Measurements from ENCODE around the gene CACNA1C. TPM values are rescaled to one million over a fixed set of nuclear protein-coding genes. Genes with fewer than 3 reads are reported as not detected.

Gene CACNA1C
- total and polyA plus RNA-seq, 10 of the 15 experiments (the other 5 are each of a cell fraction or from before 2014, with no cell fraction given) = under 0.01 to 0.15 (median 0.09) TPM; not detected in 5

GRCh38 chr12:2288875-2289274, 236.1 kb downstream of the CACNA1C start:
- no TSS peak for BruUV-seq (replicated peaks)
- no peaks in the 10 kb centered on the region for H4K20me1 ChIP-seq (ENCODE audit: control insufficient read depth, insufficient read depth)
- no peak for TF ChIP-seq E2F4 (IDR thresholded peaks at IDR 0.05; ENCODE audit: low read depth, low read length)
- H2AFZ ChIP-seq (ENCODE audit: control insufficient read depth, low read depth, low read length) = no peak overlapping the region
- ChIA-PET SMC1A (ENCODE audit: uncharacterized antibody, unreplicated experiment) (interaction anchor here (0.7 to 2.0 kb wide), 3 partner anchors 8 to 295 kb away, joined by 3 to 6 read pairs (median 3); no protein-coding TSS in a partner anchor), RAD21 (ENCODE audit: unreplicated experiment) (no interaction called here), POLR2A (no interaction called here), CTCF (interaction anchor here (1.1 to 2.1 kb wide), 5 partner anchors 46 to 253 kb away, joined by 3 to 14 read pairs (median 3); no protein-coding TSS in a partner anchor)
- H3K4me2 ChIP-seq (ENCODE audit: control insufficient read depth, insufficient read depth) = no peak overlapping the region
- in situ Hi-C loops (cut with MboI) (no loop called here), intact Hi-C loops (cut with micrococcal nuclease; ENCODE audit: unreplicated experiment) (loop anchor here (10.0 kb wide), 1 partner anchor 494 kb away; no protein-coding TSS in a partner anchor)
- FAIRE-seq (no peak), DNase-seq (ENCODE audit: low read depth, low spot score) (no peak), ATAC-seq (no peak)
- no peaks in the 10 kb centered on the region for H3K79me2 ChIP-seq (ENCODE audit: control insufficient read depth, insufficient read depth, low read length)
- H3K27me3 ChIP-seq (replicated peaks in 1 of 2; ENCODE audit: control insufficient read depth in 2 of 2, insufficient read depth in 2 of 2, low read length in 1 of 2) = no peaks in the 10 kb centered on the region
- H3K9me3 ChIP-seq (replicated peaks; ENCODE audit: control insufficient read depth, insufficient read depth, low read length) = no peaks in the 10 kb centered on the region
- no peak overlapping the region for H3K4me3 ChIP-seq
- H3K9ac ChIP-seq (ENCODE audit: control insufficient read depth, insufficient read depth, low read length) = no peak overlapping the region
- no peaks in the 10 kb centered on the region for H3K4me1 ChIP-seq (ENCODE audit: control insufficient read depth, insufficient read depth, low read length)
- 31% methylated on average over 5 of the region's 5 CpGs for WGBS (ENCODE audit: insufficient coverage, insufficient replicate concordance, low lambda C conversion rate, missing lambda C conversion rate)
- H3K27ac ChIP-seq (ENCODE audit: control insufficient read depth, insufficient read depth) = no peak overlapping the region
- no peaks in the 10 kb centered on the region for H3K36me3 ChIP-seq (ENCODE audit: control insufficient read depth in 2 of 2, insufficient read depth in 2 of 2, low read length in 1 of 2)

- no peak overlapping the region for H3K27ac ChIP-seq (ENCODE audit: control insufficient read depth, insufficient read depth)
- no peak overlapping the region for H3K9ac ChIP-seq (ENCODE audit: control insufficient read depth, insufficient read depth, low read length)
- in situ Hi-C loops (cut with MboI) (no loop called here), intact Hi-C loops (cut with micrococcal nuclease; ENCODE audit: unreplicated experiment) (loop anchor here (10.0 kb wide), 1 partner anchor 495 kb away; no protein-coding TSS in a partner anchor)
- 81% methylated on average over 10 of the region's 10 CpGs for WGBS (ENCODE audit: insufficient coverage, insufficient replicate concordance, low lambda C conversion rate, missing lambda C conversion rate)
- no peak for FAIRE-seq
- H3K36me3 ChIP-seq (ENCODE audit: control insufficient read depth in 2 of 2, insufficient read depth in 2 of 2, low read length in 1 of 2) = no peaks in the 10 kb centered on the region
- H3K9me3 ChIP-seq (replicated peaks; ENCODE audit: control insufficient read depth, insufficient read depth, low read length) = no peaks in the 10 kb centered on the region
- no TSS peak for BruUV-seq (replicated peaks)
- ChIA-PET RAD21 (ENCODE audit: unreplicated experiment) (interaction anchor here (1.4 kb wide), 1 partner anchor 135 kb away, joined by 3 read pairs; no protein-coding TSS in a partner anchor), CTCF (interaction anchor here (0.8 to 2.1 kb wide), 5 partner anchors 8 to 231 kb away, joined by 3 to 14 read pairs (median 4); no protein-coding TSS in a partner anchor), SMC1A (ENCODE audit: uncharacterized antibody, unreplicated experiment) (interaction anchor here (1.7 kb wide), 1 partner anchor 239 kb away, joined by 4 read pairs; no protein-coding TSS in a partner anchor), POLR2A (no interaction called here)
- ATAC-seq = no peak
- H3K4me2 ChIP-seq (ENCODE audit: control insufficient read depth, insufficient read depth) = no peak overlapping the region
- no peak for DNase-seq (ENCODE audit: low read depth, low spot score)
- no peaks in the 10 kb centered on the region for H3K27me3 ChIP-seq (replicated peaks in 1 of 2; ENCODE audit: control insufficient read depth in 2 of 2, insufficient read depth in 2 of 2, low read length in 1 of 2)
- H3K4me3 ChIP-seq = no peak overlapping the region
- H4K20me1 ChIP-seq (ENCODE audit: control insufficient read depth, insufficient read depth) = no peaks in the 10 kb centered on the region
- no peak overlapping the region for H2AFZ ChIP-seq (ENCODE audit: control insufficient read depth, low read depth, low read length)
- no peaks in the 10 kb centered on the region for H3K4me1 ChIP-seq (ENCODE audit: control insufficient read depth, insufficient read depth, low read length)
- no peaks in the 10 kb centered on the region for H3K79me2 ChIP-seq (ENCODE audit: control insufficient read depth, insufficient read depth, low read length)
- TF ChIP-seq CUX1 (IDR thresholded peaks at IDR 0.05; ENCODE audit: insufficient replicate concordance, low read depth, low read length) = no peak
- TF ChIP-seq, protein P1, sequence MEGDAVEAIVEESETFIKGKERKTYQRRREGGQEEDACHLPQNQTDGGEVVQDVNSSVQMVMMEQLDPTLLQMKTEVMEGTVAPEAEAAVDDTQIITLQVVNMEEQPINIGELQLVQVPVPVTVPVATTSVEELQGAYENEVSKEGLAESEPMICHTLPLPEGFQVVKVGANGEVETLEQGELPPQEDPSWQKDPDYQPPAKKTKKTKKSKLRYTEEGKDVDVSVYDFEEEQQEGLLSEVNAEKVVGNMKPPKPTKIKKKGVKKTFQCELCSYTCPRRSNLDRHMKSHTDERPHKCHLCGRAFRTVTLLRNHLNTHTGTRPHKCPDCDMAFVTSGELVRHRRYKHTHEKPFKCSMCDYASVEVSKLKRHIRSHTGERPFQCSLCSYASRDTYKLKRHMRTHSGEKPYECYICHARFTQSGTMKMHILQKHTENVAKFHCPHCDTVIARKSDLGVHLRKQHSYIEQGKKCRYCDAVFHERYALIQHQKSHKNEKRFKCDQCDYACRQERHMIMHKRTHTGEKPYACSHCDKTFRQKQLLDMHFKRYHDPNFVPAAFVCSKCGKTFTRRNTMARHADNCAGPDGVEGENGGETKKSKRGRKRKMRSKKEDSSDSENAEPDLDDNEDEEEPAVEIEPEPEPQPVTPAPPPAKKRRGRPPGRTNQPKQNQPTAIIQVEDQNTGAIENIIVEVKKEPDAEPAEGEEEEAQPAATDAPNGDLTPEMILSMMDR (IDR thresholded peaks at IDR 0.05 in 2 of 3, conservative IDR thresholded peaks at IDR 0.05 in 1 of 3; ENCODE audit: control insufficient read depth in 2 of 3, extremely low read depth in 1 of 3, insufficient read depth in 1 of 3, low read depth in 3 of 3, low read length in 3 of 3) = no peak
- TF ChIP-seq, protein P2, sequence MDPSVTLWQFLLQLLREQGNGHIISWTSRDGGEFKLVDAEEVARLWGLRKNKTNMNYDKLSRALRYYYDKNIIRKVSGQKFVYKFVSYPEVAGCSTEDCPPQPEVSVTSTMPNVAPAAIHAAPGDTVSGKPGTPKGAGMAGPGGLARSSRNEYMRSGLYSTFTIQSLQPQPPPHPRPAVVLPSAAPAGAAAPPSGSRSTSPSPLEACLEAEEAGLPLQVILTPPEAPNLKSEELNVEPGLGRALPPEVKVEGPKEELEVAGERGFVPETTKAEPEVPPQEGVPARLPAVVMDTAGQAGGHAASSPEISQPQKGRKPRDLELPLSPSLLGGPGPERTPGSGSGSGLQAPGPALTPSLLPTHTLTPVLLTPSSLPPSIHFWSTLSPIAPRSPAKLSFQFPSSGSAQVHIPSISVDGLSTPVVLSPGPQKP (IDR thresholded peaks at IDR 0.05; ENCODE audit: low read depth, low read length) = no peak
Observed at GRCh38 chr12:2289525-2289924, 236.7 kb downstream of the CACNA1C start.

All from GM12878 (cell line).